ENCODE measurements around the gene SH3GL1.

GRCh38 chr19:4379383-4380253, 20.7 kb downstream of the SH3GL1 start:
- TF ChIP-seq, protein P1, sequence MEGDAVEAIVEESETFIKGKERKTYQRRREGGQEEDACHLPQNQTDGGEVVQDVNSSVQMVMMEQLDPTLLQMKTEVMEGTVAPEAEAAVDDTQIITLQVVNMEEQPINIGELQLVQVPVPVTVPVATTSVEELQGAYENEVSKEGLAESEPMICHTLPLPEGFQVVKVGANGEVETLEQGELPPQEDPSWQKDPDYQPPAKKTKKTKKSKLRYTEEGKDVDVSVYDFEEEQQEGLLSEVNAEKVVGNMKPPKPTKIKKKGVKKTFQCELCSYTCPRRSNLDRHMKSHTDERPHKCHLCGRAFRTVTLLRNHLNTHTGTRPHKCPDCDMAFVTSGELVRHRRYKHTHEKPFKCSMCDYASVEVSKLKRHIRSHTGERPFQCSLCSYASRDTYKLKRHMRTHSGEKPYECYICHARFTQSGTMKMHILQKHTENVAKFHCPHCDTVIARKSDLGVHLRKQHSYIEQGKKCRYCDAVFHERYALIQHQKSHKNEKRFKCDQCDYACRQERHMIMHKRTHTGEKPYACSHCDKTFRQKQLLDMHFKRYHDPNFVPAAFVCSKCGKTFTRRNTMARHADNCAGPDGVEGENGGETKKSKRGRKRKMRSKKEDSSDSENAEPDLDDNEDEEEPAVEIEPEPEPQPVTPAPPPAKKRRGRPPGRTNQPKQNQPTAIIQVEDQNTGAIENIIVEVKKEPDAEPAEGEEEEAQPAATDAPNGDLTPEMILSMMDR (IDR thresholded peaks at IDR 0.05; ENCODE audit: insufficient read depth, low read depth, low read length) = no peak
- TF ChIP-seq EZH2 (IDR thresholded peaks at IDR 0.05; ENCODE audit: insufficient read depth, low read length) = no peak
